ENCODE measurements around the gene PTGES3.
"Not testable (repeated sequence)": the region's sequence is repeated elsewhere in the genome, so short reads cannot be mapped to it uniquely, and the experiment has no call there.

Gene PTGES3

GRCh38 chr12:56648023-56648422 is 40.1 kb downstream of the PTGES3 start:
- DNase-seq = not testable (repeated sequence)

DNA sequence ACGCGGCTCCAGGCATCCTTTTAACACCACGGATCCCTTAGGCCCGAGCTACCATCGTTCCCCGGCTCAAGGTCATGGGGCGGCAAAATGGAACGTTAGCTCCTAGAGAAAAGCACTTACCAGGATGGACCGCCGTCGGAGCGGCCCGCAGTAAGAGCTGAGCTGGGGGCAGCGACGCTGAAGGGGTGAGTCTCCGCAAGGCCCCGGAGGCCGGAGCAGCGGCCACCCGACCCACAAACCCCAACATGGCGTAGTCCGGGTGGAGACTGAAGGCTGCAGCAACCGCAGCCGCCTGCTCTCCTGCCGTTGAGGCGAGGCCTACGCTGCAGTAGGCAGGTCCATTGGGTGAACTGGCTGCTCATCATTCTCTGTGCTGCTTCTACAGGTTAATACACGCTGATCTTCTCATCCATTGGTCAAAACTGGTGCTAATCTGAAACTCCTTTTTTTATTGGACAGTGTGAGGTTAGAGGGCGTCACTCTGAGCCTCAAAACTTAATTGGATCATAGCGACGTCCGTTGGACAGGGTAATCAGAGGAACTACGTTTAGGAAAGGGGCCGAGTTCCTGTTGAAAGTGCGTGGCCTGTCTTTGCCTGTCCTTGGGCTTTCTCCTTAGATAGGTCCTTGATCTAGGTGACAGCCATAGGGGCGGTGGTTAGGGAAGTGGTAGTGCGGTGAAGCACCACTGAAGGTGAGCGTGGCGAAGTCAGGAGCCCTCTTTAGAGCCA is 42.2 kb downstream of the PTGES3 start, which contains the start of gene ATP5F1B:
Gene ATP5F1B, minus strand, starts transcription at position 268 of the 730 bp plus-strand sequence. Its CDS starts 21 bp downstream, at position 247.
- DNase-seq = peak; percentile 79 to 92

DNA sequence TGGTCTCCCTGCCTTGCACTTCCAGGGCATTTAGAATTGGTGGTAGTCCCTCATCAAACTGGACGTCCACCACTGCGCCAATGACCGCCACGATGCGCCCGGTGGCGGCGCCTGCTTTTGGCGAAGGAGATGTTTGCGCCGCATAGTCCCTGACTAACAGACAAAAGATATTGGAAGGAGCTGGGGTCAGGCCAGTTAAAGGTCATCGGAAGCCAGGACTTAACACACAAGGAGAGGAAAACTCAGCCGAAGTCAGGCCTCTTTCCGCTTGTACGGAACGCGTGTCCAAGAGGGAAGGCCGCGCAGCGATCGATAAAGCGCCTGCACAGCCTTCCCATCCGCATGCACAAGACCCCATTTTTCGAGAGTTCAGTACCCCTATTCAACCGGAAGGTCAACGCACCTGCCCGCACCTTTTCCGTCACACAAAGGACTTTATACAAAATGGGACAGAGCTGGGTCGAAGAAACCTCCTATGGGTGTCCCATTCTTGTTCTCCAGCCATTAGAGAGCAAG is 42.8 kb downstream of the PTGES3 start:
- DNase-seq = no peak

DNA sequence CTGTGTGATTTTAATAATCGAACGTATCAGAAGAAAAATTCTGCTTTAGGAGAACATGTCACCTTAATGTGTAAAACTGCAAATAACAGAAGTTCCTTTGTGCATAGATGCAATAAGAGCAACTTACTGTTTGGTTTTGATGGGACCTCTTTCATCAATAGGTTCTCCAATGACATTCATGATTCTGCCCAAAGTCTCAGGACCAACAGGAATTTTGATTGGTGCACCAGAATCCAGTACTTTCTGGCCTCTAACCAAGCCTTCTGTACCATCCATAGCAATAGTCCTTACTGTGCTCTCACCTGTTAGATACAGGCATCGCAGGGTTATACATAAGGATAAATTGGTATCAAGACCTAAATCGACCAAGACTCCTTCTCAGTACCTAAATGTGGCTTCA is 43.4 kb downstream of the PTGES3 start:
- no peak for DNase-seq

DNA sequence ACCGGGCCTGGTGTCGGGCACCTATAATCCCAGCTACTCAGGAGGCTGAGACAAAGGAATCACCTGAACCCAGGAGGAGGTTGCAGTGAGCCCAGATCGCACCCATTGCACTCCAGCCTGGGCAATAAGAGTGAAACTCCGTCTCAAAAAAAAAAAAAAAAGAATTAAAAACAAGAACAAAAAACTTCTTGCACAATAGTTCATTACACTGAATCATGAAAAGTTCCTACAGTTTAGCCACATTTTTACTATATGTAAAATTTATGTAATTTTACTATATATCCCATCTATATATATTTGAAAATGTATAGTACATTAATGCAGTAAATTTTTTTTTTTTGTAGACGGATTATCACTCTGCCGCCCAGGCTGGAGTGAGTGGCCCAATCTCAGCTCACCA is 46.9 kb downstream of the PTGES3 start:
- no peak for DNase-seq

DNA sequence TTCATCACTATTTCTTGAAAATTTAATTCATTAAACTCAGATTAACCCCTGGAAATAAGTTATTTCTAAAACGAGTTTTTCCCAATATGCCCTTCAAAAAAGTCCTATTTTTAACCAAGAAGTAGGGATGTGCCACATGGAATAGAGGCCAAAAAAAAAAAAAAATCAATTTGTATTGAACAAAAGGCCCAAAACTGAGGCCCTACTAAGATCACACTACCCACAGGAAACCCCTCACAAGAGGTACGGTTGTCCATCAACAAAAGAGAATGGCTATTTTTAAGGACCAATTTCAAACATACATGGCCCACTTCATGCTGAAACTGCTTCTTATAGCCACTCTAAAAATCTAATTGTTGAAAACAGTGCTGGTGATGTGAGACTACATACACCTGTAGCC is 50.5 kb downstream of the PTGES3 start:
- no peak for DNase-seq

GRCh38 chr12:56636675-56637540 is 51.2 kb downstream of the PTGES3 start:
- peak; percentile 81 to 82 for DNase-seq

GRCh38 chr12:56635806-56636674 is 52.0 kb downstream of the PTGES3 start:
- peak; percentile 78 for DNase-seq

DNA sequence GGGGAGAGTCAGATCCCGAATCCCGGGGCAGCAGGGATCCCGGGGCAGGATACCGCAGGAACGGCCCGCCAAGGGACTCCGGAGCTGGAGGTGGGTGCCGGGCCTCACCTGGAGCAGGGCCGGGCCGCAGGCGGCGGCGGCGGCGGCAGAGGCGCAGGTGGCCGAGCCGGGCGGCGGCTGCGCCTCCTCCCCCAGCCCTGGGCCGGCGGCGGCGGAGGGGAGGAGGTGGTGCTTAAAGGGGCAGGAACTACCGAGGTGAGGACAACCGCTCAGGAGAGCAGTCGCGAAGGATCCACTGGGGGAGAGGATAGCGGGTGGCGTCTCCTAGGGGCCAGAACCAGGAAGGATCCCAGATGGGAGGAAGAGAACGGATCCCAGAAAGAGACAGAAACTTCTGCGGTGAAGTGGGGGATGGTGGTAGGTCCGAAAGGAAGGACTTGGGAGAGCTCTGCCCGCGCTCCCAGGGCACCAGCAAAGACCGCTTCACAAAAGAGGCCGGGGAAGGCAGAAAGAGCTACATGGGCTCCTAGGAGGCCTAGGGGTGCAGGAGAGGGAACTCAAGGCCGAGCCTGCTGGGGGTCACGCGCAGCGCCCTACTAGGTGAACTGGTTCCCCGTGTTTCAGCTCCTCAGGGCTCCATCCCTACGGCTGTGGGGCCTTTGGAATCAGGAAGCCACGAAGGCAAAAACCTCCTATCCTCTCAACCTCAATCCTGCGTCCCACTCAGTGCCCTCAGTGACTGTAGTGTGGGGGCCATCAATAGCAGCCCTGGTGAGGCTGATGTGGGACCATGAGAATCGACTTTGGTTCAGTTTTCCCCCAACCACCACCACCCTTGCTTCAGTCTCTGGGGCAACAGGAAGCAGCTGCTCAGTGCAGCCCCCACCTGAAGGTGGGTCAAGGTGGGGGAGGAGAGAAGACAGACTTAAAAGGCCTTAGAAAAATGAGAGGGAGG is 53.0 kb downstream of the PTGES3 start:
- peak; percentile 42 to 59 for DNase-seq

DNA sequence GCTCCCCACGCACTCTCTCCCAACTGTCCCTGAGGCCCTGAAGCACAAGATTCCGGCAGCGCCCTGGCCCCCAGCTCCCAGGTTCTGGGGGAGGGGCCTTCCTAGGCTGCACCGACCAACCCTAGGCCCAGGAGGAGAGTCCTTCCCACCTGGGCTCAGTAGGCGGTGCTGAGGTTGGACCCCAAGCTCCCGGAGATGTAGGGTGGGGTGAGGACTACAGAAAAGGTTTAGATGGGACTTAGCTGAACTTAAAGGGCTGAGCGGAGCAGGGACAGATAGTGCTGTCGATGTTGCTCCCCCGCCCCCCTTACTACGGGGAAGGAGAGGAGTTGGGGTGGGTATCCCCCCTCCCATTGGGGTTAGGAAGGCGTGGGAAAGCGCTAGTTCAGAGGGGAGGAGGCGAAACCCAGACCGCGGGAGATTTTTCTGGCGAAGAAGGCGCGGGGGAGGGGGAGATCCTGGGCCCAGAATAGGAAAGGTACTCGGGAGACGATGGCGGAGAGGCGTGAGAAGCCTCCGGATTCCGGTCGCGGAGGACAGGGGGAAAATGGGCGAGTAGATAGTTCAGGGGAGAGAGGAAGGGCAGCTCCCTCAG is 53.7 kb downstream of the PTGES3 start:
- DNase-seq = peak; percentile 23 to 28

- no peak for DNase-seq
Measured at GRCh38 chr12:56633468-56634241, 54.4 kb downstream of the PTGES3 start.

DNA sequence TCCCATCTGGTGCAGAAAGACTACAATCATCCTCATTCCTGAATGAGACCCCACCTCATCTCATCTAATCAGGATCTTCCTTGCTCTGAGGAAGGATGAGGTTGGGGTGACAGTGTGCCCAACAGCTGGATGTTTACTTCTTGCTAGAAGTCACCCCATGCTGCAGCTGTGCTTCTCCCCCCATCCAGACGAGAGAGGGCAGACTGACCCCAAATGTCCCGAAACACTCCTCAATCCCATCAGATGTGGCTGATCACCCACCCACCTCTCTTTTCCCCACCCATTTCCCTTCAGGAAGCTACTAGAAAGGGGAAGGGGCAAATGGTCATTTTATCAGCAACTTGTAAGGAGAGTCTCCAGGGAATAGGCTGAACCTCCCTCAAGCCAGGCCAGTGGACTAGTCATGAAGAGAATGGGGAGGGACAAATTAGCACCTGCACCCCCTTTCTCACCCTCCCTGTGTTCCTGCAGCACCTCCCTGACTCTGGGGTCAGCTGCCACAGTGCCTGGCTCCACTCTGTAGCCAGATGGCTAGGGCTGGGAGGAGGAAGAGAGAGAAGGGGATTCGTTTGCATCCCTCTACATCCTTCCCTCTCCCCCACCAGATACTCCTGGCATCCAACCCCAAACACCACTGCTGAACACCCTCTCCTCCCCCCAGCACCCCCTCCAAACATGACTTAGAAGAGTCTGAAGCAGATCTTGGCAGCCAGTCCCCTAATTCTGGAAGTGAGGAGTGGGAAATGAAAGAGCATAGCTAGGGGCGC is 55.2 kb downstream of the PTGES3 start:
- DNase-seq = no peak

- DNase-seq = peak; percentile 59 to 60
Measured at GRCh38 chr12:56631790-56632700, 56.0 kb downstream of the PTGES3 start.

GRCh38 chr12:56630180-56630632 is 57.9 kb downstream of the PTGES3 start, which contains the start of gene BAZ2A:
TSS of gene BAZ2A (minus strand) at chr12:56630326. CDS start at chr12:56617530, 12,796 bp downstream.
- DNase-seq = peak; percentile 82

- DNase-seq = peak; percentile 52 to 63
Measured at GRCh38 chr12:56629459-56630179, 58.5 kb downstream of the PTGES3 start.

DNA sequence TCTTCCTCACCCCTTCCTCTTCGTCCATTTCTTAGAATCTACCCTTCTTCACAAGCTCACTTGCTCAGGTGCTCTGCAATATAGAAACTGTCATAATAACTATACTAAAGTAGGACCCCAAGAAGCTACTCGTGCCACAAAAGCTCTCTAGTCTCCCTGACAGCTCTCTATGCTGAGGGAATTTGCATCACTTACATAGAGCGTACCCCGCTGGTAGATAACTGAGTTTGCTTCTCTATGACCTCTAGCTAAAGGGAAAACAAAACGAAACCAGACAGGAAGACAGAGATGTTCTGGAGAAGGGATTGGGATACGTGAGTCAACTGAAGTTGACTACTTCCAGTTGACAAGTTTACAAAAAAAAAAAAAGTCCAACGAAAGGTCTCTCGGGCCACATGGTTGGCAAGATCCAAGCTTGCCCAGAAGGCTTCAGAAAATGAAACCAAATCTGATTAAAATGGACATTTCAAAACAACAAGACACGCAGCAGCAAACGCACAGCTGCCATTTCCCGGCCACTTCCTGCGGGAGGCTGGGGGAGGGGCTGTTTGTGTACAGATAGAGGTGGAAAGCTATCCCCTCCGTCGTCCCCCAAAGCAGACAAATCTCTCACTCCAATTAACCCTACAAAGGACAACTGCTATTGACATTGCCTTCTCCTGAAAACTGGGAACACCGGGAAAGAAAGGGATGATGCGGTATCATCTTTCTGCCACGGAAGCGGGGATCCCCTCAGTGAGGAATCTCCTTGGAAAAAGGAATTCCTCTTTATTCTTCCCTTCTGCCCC is 59.2 kb downstream of the PTGES3 start:
- DNase-seq = peak; percentile 47 to 48

Data from stimulated activated CD4-positive, alpha-beta T cell treated with anti-CD3 and anti-CD28 coated beads, Interleukin-4, amount 100 ng/mL, for 4 hours (primary cell).